Embryonic facial prominence (tissue), 1 donor: ENCODE data around the gene LAG3.
A peak's percentile ranks its signal among the peaks of the same experiment; 100 is the strongest.

Source experiments
- DNase-seq: peaks from one replicate; pipeline ENCODE4 v3.0.0-alpha.2; 2016; ENCODE audit errors: extremely low spot score

Gene LAG3

DNA sequence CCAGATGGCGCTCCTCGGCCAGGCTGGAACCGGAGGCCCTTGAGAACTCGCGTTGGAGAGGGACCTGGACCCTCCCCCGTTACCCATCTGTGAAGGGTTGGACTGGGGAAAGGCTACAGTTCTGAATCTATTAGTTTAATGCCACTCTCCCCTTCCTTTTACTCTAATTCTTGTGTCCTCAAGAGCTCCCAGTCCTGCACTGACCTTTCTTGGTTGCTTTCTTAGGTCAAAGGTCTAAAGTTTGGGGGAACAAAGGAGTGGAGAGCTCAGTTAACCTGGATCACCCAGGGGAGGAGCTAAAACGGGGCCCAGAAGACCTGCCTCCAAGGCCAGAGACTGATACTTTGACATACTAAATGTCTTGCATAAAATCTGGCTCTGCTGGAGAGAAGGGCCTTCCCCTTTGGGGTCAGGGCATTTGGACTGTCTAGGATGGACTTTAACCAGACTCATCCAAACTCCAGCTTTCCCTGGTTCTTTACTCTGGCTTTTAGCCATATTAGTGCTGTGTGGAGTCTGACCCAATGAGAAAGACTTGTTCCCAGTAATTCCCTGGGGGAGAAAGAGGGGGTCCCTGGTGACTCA is 18.5 kb upstream of the LAG3 start:
- DNase-seq = no peak

DNA sequence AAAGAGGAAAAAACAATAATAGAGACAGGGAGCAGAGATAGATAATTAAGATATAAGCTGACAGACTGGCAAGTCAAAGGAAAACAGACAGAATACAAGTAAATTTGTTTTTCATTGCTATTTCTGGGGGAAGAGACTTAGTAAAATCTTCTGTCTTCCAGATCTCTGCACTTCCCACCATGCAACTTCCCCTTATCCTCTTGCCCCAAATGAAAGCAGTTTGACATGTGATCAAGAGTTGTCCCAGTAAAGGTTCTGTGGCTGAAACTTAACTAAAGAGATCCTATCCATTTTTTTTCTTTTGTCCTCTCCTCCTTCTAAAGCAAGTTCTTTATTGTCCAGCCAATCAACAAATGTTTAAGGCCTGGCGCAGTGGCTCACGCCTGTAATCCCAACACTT is 17.9 kb upstream of the LAG3 start:
- no peak for DNase-seq

DNA sequence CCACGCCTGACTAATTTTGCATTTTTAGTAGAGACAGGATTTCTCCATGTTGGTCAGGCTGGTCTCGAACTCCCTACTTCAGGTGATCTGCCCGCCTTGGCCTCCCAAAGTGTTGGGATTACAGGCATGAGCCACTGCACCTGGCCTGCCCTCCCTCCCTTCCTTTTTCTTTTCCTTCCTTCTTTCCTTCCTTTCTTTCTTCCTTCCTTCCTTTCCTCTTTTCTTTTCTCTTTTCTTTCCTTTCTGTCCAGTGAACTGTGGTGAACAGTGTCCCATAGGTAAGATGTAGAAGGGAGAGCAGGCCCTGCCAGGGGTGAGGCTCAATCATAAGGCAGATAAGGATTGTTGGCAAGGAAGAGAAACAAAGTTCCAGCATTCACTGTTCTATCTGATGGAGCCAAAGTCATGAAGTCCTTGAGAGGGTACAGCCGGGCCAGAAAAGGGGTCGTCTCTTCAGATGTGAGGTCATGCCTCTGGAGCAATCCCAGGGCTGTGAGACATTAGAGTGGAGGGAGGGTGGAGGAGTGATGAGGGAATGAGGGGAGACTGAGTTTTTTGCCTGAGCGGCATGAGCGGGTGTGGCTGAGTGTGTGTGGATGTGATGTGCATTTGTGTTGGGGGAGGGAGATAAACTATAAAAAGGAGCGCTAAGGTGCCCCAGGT is 15.2 kb upstream of the LAG3 start:
- DNase-seq = peak; percentile 2

DNA sequence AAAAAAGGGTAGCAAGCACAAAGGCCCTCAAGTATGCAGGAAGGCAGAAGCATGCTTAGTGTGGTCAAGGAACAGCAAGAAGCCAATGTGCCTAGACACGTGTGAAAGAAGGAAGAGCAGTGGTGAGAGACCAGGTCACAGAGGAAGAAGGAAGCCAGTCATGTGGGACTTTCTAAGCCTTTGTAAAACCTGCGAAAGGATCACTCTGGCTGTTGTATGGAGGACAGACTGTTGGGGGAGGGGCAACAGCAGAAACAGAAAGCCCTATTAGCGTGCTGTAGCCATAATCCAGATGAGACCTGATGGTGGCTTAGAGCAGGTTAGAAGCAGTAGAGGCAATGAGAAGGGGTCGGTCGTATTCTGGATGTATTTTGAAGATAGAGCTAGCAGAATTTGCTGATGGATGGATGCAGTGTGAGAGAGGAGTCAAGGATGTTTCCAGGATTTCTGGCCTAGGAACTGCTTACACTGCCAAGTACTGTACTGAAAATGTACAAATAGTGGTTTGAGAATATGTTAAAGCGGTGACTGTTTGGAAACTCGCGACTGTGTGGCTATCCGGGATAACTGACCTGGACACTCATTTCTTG is 13.7 kb upstream of the LAG3 start:
- DNase-seq = peak; percentile 5

DNA sequence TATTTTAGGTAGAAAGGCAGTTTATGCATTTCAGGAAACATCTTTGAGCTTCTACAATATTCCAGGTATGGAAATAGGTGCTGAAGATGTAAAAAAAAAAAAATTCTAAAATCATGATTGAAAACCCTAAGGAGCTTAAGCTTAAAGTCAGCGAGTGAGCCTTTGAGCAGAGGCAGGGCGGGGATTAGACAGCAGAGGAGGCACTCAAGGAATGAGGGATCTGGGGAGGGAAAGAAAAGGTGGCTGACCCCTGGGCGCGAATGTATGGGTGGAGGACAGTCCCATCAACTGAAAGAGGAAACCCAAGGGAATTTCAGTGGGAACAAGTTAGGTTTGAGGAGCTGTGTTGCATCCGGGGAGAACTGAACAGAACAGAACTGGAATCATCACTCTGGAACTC is 12.6 kb upstream of the LAG3 start:
- no peak for DNase-seq

DNA sequence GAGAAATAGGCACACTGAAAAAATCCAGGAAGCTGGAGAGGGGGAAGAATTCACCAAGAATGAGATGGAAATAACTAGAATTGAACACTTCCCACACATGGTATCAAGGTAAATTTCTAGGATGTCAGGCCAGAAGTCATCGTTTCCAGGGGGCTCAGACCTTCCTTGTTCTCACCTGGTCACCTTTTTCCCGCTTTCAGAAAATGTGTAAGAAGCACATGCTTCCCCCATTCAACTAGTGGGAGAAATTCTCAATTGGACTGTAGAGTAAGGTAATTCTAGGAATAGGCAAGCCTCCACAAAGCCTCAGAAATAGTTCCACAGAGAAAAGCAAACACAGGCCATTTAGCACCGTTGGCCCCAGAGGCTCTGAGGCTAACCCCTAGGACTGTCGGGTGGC is 8.9 kb upstream of the LAG3 start:
- DNase-seq = no peak

DNA sequence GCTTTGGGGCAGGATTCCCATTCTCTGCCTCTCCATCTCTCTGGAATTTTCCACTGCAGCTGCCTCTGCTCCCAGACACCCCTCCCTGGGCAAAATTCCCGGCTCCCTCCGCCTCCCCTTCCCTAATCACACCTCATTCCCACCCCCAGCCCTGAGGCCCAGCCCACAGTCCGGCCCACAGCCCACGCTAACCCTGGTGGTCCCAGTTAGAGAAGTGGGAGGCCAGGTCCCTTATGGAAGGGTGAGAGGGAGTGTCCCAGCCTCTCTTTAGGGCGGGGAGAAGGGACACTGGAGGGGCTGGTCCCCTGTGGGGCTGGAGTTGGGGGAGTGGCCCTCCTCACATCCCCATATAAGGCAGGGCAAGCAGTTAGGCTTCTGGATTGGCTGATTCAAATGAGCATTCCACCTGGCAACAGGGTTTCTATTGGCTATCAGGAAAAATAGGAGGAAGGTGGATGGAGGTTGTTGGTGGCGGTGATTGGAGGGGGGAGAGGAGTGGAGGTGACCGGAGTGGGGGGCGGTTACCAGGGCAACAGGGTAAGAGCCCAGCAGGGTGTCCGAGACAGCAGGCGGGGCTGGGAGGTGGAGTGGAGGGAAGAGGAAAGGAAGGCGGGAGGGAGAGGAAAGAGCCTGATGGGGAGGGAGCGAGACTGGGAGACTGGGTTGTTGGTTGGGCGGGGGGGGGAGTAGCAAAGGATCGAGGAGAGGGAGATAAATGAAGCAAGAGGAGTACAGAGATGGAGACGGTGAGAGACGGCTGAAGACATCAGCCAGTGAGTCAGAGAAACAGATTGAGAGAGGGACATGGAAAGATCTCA is 8.1 kb upstream of the LAG3 start:
- DNase-seq = peak; percentile 90

DNA sequence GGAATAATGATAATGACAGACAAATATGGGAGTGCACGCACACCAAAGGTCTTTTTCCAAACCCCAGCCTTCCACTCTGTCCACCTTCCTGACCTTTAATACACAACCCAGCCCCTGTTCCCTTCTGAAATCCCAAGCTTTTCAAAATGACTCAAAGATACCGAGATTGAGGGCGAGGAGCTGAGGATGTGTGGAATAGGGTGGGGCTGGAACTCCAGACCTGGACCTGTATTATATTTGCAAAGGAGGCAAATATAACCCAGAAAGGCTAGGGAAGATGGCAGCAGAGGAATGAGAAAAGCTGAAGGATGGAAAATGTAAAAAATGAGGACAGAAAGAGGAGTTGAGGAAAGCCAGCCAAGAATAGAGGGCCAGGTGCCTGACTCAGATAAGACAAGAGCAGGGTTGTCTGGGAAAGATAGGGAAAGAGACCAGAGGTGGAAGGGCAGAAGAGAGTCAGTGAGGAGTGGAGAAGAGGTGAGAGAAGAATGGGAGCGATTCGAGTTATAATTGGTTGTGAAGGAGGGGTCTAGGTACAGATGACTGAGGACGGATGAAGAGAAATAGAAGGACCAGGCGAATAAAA is 7.2 kb upstream of the LAG3 start:
- no peak for DNase-seq

DNA sequence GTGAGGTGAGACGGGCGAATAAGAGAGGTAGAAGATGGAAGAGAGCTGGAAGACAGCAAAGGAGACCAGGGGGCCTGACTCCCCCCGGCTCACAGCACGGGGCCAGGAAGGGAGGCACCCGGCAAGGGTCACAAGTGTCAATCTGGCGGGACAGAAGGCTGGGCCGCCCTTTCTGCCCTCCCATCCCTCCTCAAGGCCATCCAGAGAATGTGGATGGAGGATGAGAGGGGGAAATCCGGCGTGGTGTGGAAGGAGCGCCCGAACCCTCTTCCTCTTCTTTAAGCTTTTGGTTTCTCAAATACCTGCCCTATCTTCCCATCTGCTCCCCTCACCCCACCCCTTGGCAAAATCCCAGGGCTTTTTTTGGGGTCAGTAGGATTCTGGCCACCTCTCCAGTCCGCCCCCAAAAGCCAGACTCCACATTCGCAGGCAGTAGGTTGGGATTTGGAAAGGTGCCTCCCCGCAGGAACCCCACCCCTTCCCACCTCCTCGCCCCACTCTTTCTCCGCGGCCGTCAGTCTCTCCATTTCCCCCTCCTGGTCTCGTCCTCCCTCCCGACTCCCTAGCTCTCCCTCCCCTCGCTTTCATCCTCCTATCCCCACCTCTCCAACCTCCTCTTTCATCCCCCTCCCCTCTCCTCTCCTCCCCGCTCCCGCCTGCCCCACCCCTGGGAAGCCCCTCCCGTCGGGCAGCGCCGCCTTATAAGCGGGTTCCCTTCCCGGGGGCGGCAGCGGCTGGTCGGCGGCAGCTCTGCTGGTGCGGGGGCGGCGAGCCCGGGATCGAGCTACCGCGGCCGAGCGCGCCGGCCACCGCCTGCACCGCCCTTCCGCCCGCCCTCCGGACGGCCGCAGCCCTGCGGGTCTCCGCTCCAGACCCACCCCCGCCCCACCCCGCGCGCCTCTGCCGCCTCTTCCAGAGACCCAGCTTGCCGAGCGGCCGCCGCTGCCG is 6.4 kb upstream of the LAG3 start, which contains the start of gene PTMS:
Gene PTMS (plus strand): TSS at position 730 of the 948 bp plus-strand sequence. CDS start 343 bp downstream, outside the sequence.
- peak; percentile 94 for DNase-seq

DNA sequence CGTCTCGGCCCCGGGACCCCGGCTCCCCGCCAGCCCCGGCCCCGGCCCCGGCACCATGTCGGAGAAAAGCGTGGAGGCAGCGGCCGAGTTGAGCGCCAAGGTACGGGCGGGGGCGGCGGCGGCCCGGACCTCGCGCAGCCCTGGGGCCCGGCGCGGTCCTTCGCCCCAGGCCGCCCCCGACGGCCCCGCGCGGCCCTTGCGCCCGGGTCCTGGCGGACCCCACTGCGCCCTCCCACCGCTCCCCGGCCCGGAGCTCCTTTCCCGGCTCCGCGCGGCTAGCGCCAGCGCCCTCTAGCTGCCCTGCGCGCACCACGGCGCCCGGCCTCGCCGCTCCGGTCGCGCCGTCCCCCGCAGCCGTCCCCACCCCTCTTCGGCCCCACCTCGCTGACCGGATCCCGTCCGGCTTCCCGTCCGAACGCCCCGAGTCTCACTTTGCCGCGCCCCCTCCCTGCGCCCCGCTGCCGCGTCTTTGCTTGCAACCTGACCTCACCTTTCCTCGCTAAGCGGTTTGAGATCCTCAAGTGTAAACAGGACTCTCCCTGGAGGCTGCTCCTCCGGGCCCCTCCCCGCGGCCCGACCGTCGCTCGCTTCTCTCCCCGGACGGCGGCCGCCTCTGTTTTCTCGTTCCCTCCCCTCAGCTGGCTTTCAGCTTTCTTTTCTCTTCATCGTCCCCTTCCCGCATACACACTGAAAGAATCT is 5.5 kb upstream of the LAG3 start:
- DNase-seq = no peak

DNA sequence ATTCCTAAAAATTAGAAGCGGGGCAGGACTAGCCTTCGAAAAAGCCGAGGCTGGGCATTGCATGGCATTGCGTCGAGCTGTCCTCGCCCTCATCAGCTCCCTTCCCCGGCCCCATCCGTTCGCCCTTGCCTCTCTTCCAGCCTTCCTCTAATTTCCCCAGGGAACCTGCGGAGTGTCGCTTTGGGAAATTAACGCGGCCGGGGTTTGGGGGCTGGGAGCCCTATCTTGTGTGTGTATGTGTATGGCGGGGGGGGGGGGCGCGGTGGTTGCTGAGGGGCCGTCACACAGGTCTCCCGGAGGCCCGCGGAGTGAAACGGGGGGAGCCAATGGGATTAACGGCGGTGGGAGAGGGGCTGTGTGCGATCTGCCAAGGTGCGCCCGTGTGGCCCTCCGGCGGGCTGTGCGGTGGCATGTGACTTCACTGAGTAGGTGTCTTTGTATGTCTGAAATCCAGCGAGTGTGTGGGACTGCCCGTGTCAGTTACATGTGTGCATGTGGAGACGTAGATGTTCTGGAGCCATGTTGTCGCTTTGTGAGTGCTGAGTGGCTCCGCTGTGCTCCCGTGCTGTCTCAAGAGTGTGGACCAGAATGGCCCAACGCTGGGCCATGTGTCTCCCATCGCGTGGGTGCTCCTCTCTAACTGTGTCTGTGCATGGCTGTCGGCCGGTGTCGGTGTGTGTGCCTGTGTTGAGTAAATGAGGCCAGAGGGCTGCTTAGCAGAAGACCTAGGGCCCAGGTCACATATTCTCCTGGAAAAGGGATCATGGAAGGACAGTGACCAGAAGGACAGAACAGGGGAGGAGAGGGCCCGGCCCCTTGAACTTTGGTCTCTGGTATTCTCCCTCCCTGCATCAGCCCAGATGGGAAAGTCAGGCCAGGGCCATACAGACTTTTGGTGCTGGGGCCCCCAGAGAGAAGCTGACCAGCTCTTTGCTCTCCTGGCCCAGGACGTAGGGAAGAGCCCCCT is 4.7 kb upstream of the LAG3 start:
- no peak for DNase-seq

DNA sequence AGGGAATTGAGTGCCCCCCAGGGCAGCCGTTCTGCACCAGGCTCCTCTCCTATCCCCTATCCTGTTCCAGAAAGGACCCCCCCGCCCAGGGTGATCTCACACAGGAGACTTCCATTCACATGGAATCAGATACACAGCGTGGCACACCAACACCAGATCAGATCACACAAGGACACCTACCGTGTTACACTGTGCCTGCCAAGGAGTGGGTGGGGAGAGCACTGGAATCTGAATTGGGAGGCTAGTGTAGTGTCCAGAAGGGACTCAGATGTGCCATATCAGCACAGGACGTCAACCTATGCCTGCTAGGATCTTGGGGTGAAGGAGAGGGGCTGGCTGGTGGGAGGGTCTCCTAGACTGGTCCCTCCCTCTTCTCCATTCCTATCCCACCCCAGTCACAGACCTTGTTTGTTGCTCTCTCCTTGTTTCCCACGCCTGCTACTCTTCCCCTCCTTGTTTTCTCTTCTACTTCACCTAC is 3.8 kb upstream of the LAG3 start:
- DNase-seq = no peak

DNA sequence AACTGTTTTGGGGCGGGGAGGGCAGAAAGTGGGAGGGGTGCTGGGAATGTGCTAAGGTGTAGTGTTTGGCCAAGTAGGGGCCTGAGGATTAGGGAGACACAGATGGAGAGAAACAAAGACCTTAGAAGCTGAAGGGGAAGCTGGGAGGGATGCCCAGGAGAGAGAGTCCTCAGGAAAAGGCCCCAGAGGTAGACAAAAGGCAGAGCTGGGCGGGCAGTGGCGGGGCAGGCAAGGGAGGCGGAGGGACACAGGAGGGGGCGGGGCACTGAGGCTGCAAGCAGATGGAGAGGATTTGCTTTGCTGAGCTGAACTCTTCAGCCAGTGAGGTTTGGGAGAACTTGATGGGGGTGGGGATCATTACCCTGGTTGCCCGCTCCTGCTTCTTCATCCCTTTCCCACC is 3.3 kb upstream of the LAG3 start:
- DNase-seq = no peak

DNA sequence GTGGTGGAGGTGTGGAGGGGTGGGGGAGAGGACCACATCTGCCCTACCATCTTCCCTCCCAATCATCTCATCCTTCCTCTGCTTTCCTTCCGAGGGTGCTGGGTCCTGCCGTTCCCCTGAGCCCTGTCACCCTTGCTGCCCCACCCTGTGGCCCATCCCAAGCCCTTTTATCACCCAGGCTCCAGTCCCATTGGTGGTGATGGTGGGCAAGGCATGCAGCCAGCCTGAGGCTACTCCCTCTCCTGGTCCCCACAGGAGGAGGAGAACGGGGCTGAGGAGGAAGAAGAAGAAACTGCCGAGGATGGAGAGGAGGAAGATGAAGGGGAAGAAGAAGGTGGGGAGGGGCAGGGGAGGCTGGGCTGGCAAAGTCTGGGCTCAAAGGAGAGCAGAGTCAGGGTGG is 2.7 kb upstream of the LAG3 start:
- no peak for DNase-seq

DNA sequence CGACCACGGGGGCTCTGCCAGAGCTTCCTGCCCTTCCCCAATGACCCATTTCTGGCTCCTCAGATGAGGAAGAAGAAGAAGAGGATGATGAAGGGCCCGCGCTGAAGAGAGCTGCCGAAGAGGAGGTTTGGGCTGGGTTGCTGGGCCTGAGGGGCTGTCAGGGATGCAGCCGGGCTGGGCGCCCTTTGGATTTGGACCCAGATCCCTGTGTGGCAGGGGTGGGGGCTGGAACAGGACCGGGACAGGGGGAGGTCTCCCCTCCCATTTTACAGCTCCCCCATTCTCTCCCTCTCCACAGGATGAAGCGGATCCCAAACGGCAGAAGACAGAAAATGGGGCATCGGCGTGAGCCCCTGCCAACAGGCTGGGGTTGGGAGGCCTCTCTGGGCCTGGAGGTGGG is 2.2 kb upstream of the LAG3 start:
- no peak for DNase-seq

DNA sequence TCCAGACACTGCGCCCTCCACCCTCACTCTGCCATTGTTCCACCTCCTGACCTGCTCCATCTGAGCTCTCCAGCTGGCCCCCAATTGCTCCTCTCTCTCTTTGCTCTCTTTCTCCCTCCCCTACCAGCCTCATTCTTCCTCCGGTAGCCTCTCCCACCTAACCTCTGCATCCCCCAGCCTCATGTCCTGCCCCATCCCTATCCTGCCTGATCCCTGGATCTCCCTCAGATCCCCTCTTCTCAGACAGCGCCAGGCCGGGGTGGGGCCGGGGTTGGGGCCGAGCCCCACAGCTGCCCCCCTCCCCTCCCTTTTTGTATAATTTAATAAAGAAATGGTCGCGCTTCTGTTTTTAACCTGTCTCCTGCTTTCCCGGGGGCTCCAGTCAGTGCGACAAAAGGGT is 1.7 kb upstream of the LAG3 start:
- DNase-seq = no peak

DNA sequence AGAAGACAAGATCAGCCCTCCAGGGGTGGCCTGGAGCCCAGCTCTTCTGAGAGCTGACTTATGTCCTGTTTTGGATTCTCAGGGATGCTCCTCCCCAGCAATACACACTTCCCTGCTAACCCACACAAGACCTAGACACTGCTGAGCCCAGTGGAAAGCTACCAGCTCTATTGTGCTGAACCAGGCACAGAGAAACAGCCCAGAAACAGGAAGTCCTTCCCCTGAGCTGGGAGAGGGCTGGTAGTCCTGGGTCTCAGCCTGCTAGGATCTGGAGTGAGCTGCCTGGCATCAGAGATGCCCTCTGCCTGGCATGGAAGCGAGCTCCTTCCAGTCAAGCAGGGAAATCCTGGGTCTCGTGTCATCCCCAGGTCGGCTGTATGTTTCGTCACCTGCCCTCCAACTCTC is 1.2 kb upstream of the LAG3 start:
- no peak for DNase-seq

DNA sequence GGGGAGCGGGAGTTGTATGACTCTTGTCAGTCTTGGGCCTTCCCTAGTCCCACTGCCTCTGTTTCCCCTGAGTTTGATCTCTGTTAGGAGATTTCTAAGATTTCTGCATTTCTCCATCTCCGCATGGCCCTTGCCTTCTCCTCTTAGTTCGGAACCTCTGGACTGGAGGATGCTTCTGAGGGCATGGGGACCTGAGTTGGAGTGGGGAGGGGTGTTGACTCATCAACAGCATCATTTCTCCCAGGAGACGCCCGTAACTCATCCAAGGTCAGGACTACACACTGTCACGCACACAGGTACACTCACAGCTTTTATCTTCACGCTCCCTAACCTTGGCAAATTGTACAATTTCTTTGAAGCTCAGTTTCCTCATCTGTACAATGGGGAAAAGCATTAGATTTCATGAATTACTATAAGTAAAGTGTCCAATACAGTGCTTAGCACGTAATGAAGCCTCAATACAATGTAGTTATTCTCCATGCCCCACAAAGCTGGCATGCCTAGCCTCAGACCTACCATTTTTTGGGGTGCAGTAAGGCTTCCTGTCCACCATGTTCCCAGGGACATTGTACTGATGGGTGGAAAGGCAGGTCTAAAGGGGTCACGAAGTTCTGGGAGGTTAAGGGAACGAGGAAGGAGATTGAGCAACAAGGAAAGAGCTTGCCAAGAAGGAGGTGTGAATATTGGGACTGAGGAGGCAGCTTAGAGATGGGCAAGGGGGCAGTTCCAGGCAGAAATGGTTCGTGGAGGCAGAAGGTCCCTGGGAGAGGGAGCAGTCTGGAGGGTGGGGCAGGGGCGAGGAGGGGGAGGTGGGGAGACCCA is 600 bp upstream of the LAG3 start:
- no peak for DNase-seq
